HG03571 (cell line): ENCODE data around the gene TBC1D22A.

Source experiments
- ATAC-seq: cut with Tn5 transposase; IDR thresholded peaks from one replicate; pipeline ENCODE4 v1.9.1; 2021; ENCODE audit not compliant: unreplicated experiment

Gene TBC1D22A

GRCh38 chr22:46752988-46753310, 9.5 kb upstream of the TBC1D22A start:
- no peak for ATAC-seq

DNA sequence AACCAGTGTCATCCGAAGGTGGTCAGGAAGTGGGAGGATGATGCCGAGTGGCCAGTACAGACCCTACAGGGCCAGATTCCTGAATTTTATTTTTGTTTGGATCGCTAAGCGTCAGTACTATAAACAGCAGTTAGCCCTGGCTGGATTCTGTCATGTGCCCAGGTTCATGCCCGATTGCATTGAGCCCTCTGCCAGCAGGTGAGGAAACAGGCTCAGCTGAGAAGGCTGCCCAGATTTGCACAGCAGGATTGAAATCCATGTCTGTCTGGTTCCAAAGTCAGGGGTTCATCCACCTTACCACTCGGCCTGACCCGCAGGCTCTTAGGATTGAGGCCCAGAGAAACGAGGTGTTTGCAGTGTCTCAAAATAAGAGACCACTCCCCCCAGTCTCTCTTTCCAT, 9.1 kb upstream of the TBC1D22A start:
- ATAC-seq = no peak

GRCh38 chr22:46753761-46754109, 8.7 kb upstream of the TBC1D22A start:
- ATAC-seq = no peak

DNA sequence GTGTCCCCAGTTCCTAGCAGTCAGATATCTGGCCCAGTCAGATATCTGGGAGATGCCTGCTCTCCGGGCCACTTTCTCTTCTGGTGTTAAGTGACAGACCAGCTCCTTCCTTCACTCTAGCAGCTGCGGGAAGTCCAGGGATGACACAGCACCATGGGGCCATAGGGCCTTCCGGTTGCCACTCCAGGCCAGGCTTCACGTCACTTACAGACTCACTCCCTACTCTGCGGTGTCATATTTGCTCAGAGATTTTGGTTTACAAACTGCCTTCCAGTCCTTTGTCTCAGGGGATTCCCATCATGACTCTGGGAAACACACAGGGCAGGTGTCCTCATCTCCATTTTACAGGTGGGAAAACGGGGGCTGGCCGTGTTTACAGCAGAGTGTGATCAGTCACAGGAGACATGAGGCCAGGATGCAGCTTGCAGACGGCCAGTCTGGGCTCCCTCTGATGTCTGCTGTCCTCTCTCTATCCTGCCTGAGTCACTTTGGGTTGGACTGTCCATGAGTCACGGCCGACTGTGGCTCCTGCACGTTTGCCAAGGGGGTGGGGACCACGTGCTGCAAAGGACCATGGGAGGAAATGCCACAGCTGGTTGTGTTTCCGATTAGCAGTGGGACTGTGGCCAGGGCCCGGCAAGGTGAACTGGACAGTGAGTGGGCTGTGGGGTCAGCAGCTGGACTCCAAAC, 8.2 kb upstream of the TBC1D22A start:
- ATAC-seq = no peak

- ATAC-seq = no peak
These were observed 7.6 kb upstream of the TBC1D22A start for GRCh38 chr22:46754826-46755225.

DNA sequence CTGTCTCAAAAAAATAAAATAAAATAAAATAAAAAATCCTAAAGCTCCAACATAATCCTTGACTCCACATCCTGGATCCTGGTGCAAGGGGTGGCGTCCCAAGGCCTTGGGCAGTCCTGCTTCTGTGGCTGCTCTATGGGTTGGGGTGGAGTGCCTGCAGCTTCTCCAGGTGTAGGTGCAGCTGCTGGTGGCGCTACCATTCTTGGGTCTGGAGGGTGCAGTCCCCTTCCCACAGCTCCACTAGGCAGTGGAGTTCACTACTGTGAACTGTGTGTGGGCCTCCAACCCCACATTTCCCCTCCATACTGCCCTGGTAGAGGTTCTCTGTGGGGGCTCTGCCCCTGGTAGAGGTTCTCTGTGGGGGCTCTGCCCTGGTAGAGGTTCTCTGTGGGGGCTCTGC, 6.9 kb upstream of the TBC1D22A start:
- ATAC-seq = no peak

DNA sequence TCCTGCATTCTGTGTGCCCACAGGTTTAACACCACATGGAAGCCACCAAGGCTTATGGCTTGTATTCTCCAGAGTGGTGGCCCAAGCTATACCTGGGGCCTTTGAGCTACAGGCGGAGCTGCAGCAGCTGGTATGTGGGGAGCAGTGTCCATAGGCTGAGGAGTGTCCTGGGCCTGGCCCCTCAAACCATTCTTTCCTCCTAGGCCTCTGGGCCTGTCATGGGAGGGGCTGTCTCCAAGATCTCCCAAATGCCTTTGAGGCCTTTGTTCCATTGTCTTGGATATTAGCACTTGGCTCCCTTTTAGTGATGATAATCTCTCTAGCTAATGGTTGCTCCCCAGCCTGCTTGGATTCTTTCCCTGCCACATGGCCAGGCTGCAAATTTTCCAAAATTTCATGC, 6.4 kb upstream of the TBC1D22A start:
- no peak for ATAC-seq

- no peak for ATAC-seq
These were observed 5.3 kb upstream of the TBC1D22A start for GRCh38 chr22:46757104-46757503.

GRCh38 chr22:46758121-46758520, 4.3 kb upstream of the TBC1D22A start:
- no peak for ATAC-seq

GRCh38 chr22:46758867-46759290, 3.6 kb upstream of the TBC1D22A start:
- no peak for ATAC-seq

DNA sequence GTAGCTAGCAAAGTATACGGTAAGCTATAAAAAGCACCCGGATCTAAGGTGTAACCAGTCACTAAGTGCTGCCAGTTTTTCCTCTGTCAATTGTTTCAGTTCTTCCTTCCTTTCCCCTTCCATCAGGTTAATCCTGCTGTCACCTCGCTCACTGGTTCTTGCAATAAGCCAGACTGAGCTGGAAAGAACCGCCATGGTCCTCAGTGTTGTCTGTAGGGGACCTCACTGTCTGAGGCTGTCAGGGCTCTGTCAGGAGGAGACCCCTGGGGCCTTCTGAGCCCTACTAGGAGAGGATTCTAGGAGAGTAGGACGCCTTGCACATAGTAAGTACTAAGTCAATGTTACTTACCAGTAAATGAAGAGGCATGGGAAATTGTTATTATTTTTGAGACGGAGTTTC, 1.4 kb upstream of the TBC1D22A start:
- no peak for ATAC-seq

GRCh38 chr22:46761539-46762237, 762 bp upstream of the TBC1D22A start:
- ATAC-seq = no peak

- peak; percentile 41 for ATAC-seq
These were observed 728 bp downstream of the TBC1D22A start for GRCh38 chr22:46763051-46763705.

GRCh38 chr22:46764140-46764680, 1.8 kb downstream of the TBC1D22A start:
- no peak for ATAC-seq

DNA sequence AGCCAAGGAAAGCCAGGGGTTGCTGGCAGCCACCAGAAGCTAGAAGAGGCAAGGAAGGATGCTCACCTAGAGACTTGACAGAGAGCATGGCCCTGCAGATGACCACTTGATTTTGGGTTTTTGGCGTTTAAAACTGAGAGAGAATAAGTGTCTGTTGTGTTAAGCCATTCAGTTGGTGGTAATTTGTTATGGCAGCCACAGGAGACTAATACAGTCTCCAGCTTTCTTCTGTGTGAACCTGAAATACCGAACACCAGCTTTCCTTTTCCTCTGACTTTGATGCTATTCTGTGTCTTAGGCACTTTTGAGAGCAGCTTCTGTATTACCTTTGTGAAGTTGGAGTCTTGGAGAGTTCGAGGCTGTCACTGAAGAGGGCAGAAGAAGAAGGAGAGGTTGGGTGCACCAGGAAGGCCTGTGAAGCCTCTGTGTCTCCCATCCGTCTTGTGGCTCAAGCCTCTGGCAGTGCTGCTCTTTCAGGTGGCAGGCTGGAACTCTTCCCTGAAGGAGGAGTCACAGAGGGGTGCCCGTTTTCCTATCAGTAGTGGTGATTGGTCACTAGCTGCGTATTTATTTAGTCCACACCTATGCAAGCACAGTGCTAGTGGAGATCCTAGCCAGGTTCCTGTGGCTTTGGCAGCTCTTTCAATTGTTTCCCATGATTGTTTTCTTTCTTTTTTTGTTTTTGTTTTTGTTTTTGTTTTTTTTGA, 2.5 kb downstream of the TBC1D22A start:
- no peak for ATAC-seq

DNA sequence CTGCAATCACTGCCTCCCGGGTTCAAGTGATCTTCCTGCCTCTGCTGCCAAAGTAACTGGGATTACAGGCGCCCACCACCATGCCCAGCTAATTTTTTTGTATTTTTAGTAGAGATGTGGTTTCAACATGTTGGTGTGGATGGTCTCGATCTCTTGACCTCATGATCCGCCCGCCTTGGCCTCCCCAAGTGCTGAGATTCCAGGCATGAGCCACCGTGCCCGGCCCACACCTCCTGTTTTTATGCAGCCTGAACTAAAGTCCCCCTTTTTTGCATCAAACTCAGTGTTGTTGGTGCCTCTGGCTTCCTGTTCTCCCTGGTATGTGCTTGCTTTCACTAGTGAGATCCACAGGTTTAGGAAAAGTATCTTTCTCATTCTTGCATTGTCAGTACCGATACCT, 4.2 kb downstream of the TBC1D22A start:
- no peak for ATAC-seq

GRCh38 chr22:46767249-46767985, 5.0 kb downstream of the TBC1D22A start:
- ATAC-seq = no peak

DNA sequence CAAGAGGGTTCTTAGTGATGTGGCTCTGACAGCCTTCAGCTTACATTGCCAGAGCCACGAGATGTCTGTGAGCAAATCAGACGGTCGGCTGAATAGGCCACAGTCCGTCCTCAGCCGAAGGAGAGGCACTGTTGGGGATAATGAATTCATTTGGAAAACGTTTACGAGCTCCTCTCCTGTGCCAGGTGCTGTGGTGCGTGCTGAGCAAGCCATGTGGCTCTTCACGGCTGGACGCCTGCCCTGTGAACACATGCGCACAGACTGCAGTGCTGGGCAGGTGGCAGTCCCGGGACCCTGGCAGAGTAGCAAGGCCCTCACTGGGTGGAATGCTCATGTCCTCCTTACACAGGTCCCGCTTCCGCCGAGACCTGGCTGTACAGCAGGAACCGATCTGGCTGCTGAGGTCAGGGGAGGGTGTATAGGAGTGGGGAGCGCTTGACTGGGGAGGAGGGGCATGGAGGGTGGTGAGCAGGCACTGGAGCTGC, 6.8 kb downstream of the TBC1D22A start:
- no peak for ATAC-seq

GRCh38 chr22:46769706-46770105, 7.3 kb downstream of the TBC1D22A start:
- no peak for ATAC-seq

GRCh38 chr22:46770151-46770641, 7.7 kb downstream of the TBC1D22A start:
- ATAC-seq = no peak

- ATAC-seq = no peak
These were observed 8.3 kb downstream of the TBC1D22A start for GRCh38 chr22:46770726-46771125.
